Retina (tissue), 1 donor: Measurements from ENCODE around the gene RBMS2.
"Not testable (repeated sequence)": the region's sequence is repeated elsewhere in the genome, so short reads cannot be mapped to it uniquely, and the experiment has no call there.

Source experiments
- DNase-seq: peaks from one replicate; pipeline ENCODE4 v3.0.0-alpha.2; 2016

The RBMS2 gene

GRCh38 chr12:56518570-56518969, 3.0 kb upstream of the RBMS2 start:
- no peak for DNase-seq

GRCh38 chr12:56520048-56520447, 1.6 kb upstream of the RBMS2 start:
- DNase-seq: no peak

- DNase-seq: no peak
Measured at GRCh38 chr12:56520506-56520905, 1.1 kb upstream of the RBMS2 start.

- DNase-seq: no peak
Measured at GRCh38 chr12:56521209-56521589, 421 bp upstream of the RBMS2 start.

- DNase-seq: peak; percentile 32
Measured at GRCh38 chr12:56522411-56523193, 982 bp downstream of the RBMS2 start.

- no peak for DNase-seq
Measured at GRCh38 chr12:56528846-56529245, 7.2 kb downstream of the RBMS2 start.

- no peak for DNase-seq
Measured at GRCh38 chr12:56529656-56530055, 8.0 kb downstream of the RBMS2 start.

GRCh38 chr12:56530390-56531055, 8.9 kb downstream of the RBMS2 start:
- no peak for DNase-seq

GRCh38 chr12:56537546-56537945, 15.9 kb downstream of the RBMS2 start:
- DNase-seq: no peak

GRCh38 chr12:56541631-56542030, 20.0 kb downstream of the RBMS2 start:
- no peak for DNase-seq

GRCh38 chr12:56542164-56542563, 20.5 kb downstream of the RBMS2 start:
- no peak for DNase-seq

- DNase-seq: no peak
Measured at GRCh38 chr12:56545023-56545604, 23.5 kb downstream of the RBMS2 start.

- DNase-seq: no peak
Measured at GRCh38 chr12:56546680-56547079, 25.1 kb downstream of the RBMS2 start.

GRCh38 chr12:56551070-56551469, 29.4 kb downstream of the RBMS2 start:
- DNase-seq: no peak

GRCh38 chr12:56565510-56566101, 44.0 kb downstream of the RBMS2 start:
- DNase-seq: peak; percentile 4

GRCh38 chr12:56568146-56568545, 46.5 kb downstream of the RBMS2 start:
- DNase-seq: no peak

- no peak for DNase-seq
Measured at GRCh38 chr12:56571121-56571520, 49.5 kb downstream of the RBMS2 start.

- no peak for DNase-seq
Measured at GRCh38 chr12:56572288-56572687, 50.7 kb downstream of the RBMS2 start.

GRCh38 chr12:56574210-56574609, 52.6 kb downstream of the RBMS2 start:
- DNase-seq: no peak

- not testable (repeated sequence) for DNase-seq
Measured at GRCh38 chr12:56577248-56577647, 55.6 kb downstream of the RBMS2 start.

- no peak for DNase-seq
Measured at GRCh38 chr12:56578983-56579546, 57.4 kb downstream of the RBMS2 start.

- no peak for DNase-seq
Measured at GRCh38 chr12:56581418-56582145, 60.0 kb downstream of the RBMS2 start.

- no peak for DNase-seq
Measured at GRCh38 chr12:56585098-56585497, 63.5 kb downstream of the RBMS2 start.
